HG03442 (cell line): ENCODE measurements around the gene PTPN6.

ENCODE experiments used
- ATAC-seq: cut with Tn5 transposase; IDR thresholded peaks from one replicate; pipeline ENCODE4 v1.9.1; 2021; ENCODE audit warnings: mild to moderate bottlenecking, moderate library complexity; ENCODE audit not compliant: unreplicated experiment

The PTPN6 gene

GRCh38 chr12:6965026-6965661, 14.0 kb downstream of the PTPN6 start:
- peak; percentile 32 for ATAC-seq

- no peak for ATAC-seq
Observed at GRCh38 chr12:6965714-6966113, 14.6 kb downstream of the PTPN6 start.

- ATAC-seq = no peak
Observed at GRCh38 chr12:6966351-6966750, 15.2 kb downstream of the PTPN6 start.

- no peak for ATAC-seq
Observed at GRCh38 chr12:6967651-6968100, 16.5 kb downstream of the PTPN6 start.

GRCh38 chr12:6968426-6968825, 17.3 kb downstream of the PTPN6 start:
- no peak for ATAC-seq

- no peak for ATAC-seq
Observed at GRCh38 chr12:6970096-6970527, 19.0 kb downstream of the PTPN6 start.

- ATAC-seq = no peak
Observed at GRCh38 chr12:6974180-6974579, 23.0 kb downstream of the PTPN6 start.

GRCh38 chr12:6975297-6976032, 24.3 kb downstream of the PTPN6 start:
- ATAC-seq = no peak

- ATAC-seq = no peak
Observed at GRCh38 chr12:6977653-6978052, 26.5 kb downstream of the PTPN6 start.

GRCh38 chr12:6978188-6978587, 27.0 kb downstream of the PTPN6 start:
- ATAC-seq = no peak

- no peak for ATAC-seq
Observed at GRCh38 chr12:6978611-6979011, 27.5 kb downstream of the PTPN6 start.

- no peak for ATAC-seq
Observed at GRCh38 chr12:6979021-6979420, 27.9 kb downstream of the PTPN6 start.

GRCh38 chr12:6979453-6979852, 28.3 kb downstream of the PTPN6 start:
- ATAC-seq = no peak

GRCh38 chr12:6980075-6980474, 28.9 kb downstream of the PTPN6 start:
- ATAC-seq = no peak

GRCh38 chr12:6980740-6981139, 29.6 kb downstream of the PTPN6 start:
- ATAC-seq = no peak

- no peak for ATAC-seq
Observed at GRCh38 chr12:6981152-6982052, 30.2 kb downstream of the PTPN6 start.

- no peak for ATAC-seq
Observed at GRCh38 chr12:6982532-6982931, 31.4 kb downstream of the PTPN6 start.

GRCh38 chr12:6987956-6988553, 36.9 kb downstream of the PTPN6 start:
- no peak for ATAC-seq

GRCh38 chr12:6996040-6996441, 44.9 kb downstream of the PTPN6 start:
- ATAC-seq = no peak

- ATAC-seq = no peak
Observed at GRCh38 chr12:6998715-6999451, 47.7 kb downstream of the PTPN6 start.
